GM12864 (cell line): ENCODE measurements around the gene LPXN.

Experiments
- DNase-seq: peaks from one replicate; pipeline ENCODE4 v3.0.0-alpha.2; 2011; ENCODE audit warnings: low read depth
- H3K4me3 ChIP-seq: 2 replicates; pipeline ENCODE4 v1.5.1; 2011; ENCODE audit warnings: mild to moderate bottlenecking, low read depth, low read length, control low read depth
- TF ChIP-seq, protein P1 (sequence below): IDR thresholded peaks from 2 replicates; pipeline ENCODE4 v1.5.1; 2011; ENCODE audit warnings: low read depth, mild to moderate bottlenecking, moderate library complexity, low read length, control low read depth, inconsistent platforms; ENCODE audit errors: missing control alignments

The LPXN gene

GRCh38 chr11:58575377-58576020, at the start of gene LPXN:
TSS of gene LPXN (minus strand) at chr11:58575856. CDS start at chr11:58575772, 84 bp downstream.
- peak; percentile 68 for DNase-seq
- peak within 1 kb of the TSS; percentile 92 for H3K4me3 ChIP-seq

GRCh38 chr11:58625086-58625485, 49.4 kb upstream of the LPXN start:
- TF ChIP-seq, protein P1, sequence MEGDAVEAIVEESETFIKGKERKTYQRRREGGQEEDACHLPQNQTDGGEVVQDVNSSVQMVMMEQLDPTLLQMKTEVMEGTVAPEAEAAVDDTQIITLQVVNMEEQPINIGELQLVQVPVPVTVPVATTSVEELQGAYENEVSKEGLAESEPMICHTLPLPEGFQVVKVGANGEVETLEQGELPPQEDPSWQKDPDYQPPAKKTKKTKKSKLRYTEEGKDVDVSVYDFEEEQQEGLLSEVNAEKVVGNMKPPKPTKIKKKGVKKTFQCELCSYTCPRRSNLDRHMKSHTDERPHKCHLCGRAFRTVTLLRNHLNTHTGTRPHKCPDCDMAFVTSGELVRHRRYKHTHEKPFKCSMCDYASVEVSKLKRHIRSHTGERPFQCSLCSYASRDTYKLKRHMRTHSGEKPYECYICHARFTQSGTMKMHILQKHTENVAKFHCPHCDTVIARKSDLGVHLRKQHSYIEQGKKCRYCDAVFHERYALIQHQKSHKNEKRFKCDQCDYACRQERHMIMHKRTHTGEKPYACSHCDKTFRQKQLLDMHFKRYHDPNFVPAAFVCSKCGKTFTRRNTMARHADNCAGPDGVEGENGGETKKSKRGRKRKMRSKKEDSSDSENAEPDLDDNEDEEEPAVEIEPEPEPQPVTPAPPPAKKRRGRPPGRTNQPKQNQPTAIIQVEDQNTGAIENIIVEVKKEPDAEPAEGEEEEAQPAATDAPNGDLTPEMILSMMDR = no peak

More at GRCh38 chr11:58575377-58576020, at the start of gene LPXN:
- TF ChIP-seq, protein P1 = peak; percentile 11

GRCh38 chr11:58622344-58622743, 46.7 kb upstream of the LPXN start, which contains the start of gene CNTF:
TSS of gene CNTF (plus strand) at chr11:58622665. CDS start at chr11:58622753, 88 bp downstream.
- no peak within 1 kb of the TSS for H3K4me3 ChIP-seq
- no peak for DNase-seq
- TF ChIP-seq, protein P1 = no peak

More at GRCh38 chr11:58625086-58625485, 49.4 kb upstream of the LPXN start:
- no peak overlapping the region for H3K4me3 ChIP-seq
- DNase-seq = no peak

DNA sequence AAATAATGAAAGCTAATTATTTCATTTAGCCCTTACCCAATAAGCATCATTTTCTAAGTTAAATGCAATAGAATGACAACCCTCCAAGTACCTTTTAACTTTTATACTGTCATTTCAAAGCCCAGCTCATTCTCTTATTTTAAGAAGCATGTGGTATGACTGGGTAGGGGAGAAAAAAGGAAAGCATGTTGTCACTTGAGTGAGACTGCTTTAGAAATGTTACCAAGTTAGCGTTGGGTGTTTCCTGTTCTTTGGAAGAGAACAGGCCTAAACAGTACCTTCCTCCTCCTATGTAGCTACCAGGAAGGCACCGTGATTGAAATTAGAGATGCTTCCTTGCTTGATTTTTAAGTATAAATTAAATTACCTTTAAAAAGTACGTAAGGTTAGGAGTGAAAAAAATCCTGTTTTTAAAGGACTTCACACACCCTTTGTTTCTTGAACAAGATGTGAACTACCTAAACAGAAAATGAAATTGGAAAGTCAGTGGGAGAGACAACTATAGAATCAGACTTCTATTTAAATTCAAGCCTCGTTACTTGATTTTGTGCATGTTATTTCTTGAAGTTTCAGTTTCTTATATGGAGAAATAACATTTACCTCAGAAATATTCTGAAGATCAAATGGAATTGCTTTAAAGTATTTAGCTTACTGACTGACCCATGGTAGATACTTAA, 46.1 kb upstream of the LPXN start:
- TF ChIP-seq, protein P1 = no peak

GRCh38 chr11:58617976-58618557, 42.4 kb upstream of the LPXN start:
- no peak for DNase-seq
- TF ChIP-seq, protein P1 = peak; percentile 12
- no peak overlapping the region for H3K4me3 ChIP-seq

More for the DNA sequence above, 46.1 kb upstream of the LPXN start:
- DNase-seq = no peak
- no peak overlapping the region for H3K4me3 ChIP-seq

GRCh38 chr11:58616594-58616993, 40.9 kb upstream of the LPXN start:
- TF ChIP-seq, protein P1 = no peak
- no peak overlapping the region for H3K4me3 ChIP-seq
- DNase-seq = no peak
